ENCODE measurements around the gene MED13L.

DNA sequence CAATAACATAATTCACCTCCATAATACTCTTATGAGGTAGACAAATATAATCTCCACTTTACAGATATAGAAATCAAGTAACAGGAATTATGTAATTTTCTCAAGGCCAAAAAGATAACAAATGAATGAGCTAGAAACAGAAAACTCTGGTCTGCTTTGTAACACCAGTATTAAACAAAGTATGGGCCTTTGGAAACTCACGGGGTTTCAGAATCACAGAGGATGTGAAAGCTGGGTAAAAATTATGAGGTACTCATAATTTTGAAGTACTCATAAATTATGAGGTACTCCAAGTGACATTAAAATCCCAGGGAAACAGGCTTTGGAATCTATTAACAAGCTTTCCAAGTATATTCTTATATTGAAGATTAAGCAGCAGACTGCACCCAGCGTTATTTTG lies 140.2 kb downstream of the MED13L start:
- TF ChIP-seq, protein P1, sequence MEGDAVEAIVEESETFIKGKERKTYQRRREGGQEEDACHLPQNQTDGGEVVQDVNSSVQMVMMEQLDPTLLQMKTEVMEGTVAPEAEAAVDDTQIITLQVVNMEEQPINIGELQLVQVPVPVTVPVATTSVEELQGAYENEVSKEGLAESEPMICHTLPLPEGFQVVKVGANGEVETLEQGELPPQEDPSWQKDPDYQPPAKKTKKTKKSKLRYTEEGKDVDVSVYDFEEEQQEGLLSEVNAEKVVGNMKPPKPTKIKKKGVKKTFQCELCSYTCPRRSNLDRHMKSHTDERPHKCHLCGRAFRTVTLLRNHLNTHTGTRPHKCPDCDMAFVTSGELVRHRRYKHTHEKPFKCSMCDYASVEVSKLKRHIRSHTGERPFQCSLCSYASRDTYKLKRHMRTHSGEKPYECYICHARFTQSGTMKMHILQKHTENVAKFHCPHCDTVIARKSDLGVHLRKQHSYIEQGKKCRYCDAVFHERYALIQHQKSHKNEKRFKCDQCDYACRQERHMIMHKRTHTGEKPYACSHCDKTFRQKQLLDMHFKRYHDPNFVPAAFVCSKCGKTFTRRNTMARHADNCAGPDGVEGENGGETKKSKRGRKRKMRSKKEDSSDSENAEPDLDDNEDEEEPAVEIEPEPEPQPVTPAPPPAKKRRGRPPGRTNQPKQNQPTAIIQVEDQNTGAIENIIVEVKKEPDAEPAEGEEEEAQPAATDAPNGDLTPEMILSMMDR (IDR thresholded peaks at IDR 0.05), result no peak
- no peak for TF ChIP-seq POLR2A (IDR thresholded peaks at IDR 0.05)

Measured in transverse colon (tissue), 3 donors.